ENCODE data around the gene NHEJ1. TPM values are rescaled to one million over a fixed set of nuclear protein-coding genes. Genes with fewer than 3 reads are reported as not detected.

The NHEJ1 gene
- total and polyA plus RNA-seq, 2 experiments from 2014 or later = 8.4 to 9.4 TPM

- H3K4me1 ChIP-seq (ENCODE audit: low read depth) = no peaks in the 10 kb centered on the region
- DNase-seq (ENCODE audit: low read depth in 1 of 2, low spot score in 1 of 2) = peak in 1 of 2 donors; percentile 35
- TF ChIP-seq, protein P1, sequence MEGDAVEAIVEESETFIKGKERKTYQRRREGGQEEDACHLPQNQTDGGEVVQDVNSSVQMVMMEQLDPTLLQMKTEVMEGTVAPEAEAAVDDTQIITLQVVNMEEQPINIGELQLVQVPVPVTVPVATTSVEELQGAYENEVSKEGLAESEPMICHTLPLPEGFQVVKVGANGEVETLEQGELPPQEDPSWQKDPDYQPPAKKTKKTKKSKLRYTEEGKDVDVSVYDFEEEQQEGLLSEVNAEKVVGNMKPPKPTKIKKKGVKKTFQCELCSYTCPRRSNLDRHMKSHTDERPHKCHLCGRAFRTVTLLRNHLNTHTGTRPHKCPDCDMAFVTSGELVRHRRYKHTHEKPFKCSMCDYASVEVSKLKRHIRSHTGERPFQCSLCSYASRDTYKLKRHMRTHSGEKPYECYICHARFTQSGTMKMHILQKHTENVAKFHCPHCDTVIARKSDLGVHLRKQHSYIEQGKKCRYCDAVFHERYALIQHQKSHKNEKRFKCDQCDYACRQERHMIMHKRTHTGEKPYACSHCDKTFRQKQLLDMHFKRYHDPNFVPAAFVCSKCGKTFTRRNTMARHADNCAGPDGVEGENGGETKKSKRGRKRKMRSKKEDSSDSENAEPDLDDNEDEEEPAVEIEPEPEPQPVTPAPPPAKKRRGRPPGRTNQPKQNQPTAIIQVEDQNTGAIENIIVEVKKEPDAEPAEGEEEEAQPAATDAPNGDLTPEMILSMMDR (IDR thresholded peaks at IDR 0.05; ENCODE audit: low read depth, low read length) = no peak
- no peaks in the 10 kb centered on the region for H3K36me3 ChIP-seq
- no peaks in the 10 kb centered on the region for H3K27me3 ChIP-seq
- H3K4me3 ChIP-seq = no peak overlapping the region
- H3K9me3 ChIP-seq (ENCODE audit: low read depth) = no peaks in the 10 kb centered on the region
- no peak overlapping the region for H3K27ac ChIP-seq
Observed at GRCh38 chr2:219107758-219108157, 52.9 kb downstream of the NHEJ1 start.

- H3K27me3 ChIP-seq = no peaks in the 10 kb centered on the region
- no peaks in the 10 kb centered on the region for H3K36me3 ChIP-seq
- DNase-seq (ENCODE audit: low read depth in 1 of 2, low spot score in 1 of 2) = no peak
- no peaks in the 10 kb centered on the region for H3K9me3 ChIP-seq (ENCODE audit: low read depth)
- H3K4me1 ChIP-seq (ENCODE audit: low read depth) = no peaks in the 10 kb centered on the region
- TF ChIP-seq, protein P1 (IDR thresholded peaks at IDR 0.05; ENCODE audit: low read depth, low read length) = no peak
- H3K27ac ChIP-seq = no peak overlapping the region
- H3K4me3 ChIP-seq = no peak overlapping the region
Observed at GRCh38 chr2:219106251-219106650, 54.4 kb downstream of the NHEJ1 start.

GRCh38 chr2:219104107-219105035 lies 56.2 kb downstream of the NHEJ1 start:
- H3K4me1 ChIP-seq (ENCODE audit: low read depth) = no peaks in the 10 kb centered on the region
- no peak overlapping the region for H3K27ac ChIP-seq
- TF ChIP-seq, protein P1 (IDR thresholded peaks at IDR 0.05; ENCODE audit: low read depth, low read length) = peak; percentile 91
- H3K4me3 ChIP-seq = no peak overlapping the region
- H3K36me3 ChIP-seq = no peaks in the 10 kb centered on the region
- peak; percentile 29 to 55 for DNase-seq (ENCODE audit: low read depth in 1 of 2, low spot score in 1 of 2)
- H3K9me3 ChIP-seq (ENCODE audit: low read depth) = no peaks in the 10 kb centered on the region
- no peaks in the 10 kb centered on the region for H3K27me3 ChIP-seq

- H3K4me1 ChIP-seq (ENCODE audit: low read depth) = no peaks in the 10 kb centered on the region
- H3K36me3 ChIP-seq = no peaks in the 10 kb centered on the region
- peak in 1 of 2 donors; percentile 32 for DNase-seq (ENCODE audit: low read depth in 1 of 2, low spot score in 1 of 2)
- H3K27ac ChIP-seq = no peak overlapping the region
- no peak overlapping the region for H3K4me3 ChIP-seq
- TF ChIP-seq, protein P1 (IDR thresholded peaks at IDR 0.05; ENCODE audit: low read depth, low read length) = no peak
- H3K27me3 ChIP-seq = no peaks in the 10 kb centered on the region
- H3K9me3 ChIP-seq (ENCODE audit: low read depth) = no peaks in the 10 kb centered on the region
Observed at GRCh38 chr2:219099329-219099728, 61.3 kb downstream of the NHEJ1 start.

DNA sequence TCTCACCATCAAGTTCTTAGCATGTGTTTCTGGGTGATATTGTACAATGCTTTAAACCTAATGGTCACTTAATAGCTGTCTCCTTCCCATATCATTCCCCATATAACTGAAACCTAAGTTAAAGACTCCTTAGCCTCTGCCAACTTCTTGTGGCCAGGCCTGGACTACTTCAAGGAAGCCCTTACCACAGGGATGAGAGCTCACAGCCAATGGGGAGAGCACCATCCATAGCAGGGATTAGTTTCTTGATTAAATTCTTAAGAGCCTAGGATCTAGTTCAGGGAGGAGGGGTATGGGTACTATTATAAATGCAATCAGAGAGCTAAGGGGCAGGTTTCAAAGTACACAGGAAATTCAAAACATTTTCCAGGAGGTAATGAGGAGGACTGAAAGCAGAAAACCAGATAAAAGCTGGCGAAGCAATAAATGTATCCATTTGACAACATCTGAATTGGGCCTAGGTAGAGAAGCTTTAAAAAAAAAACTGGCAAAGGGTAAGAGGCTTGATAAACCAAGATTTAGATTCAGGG lies 65.1 kb downstream of the NHEJ1 start:
- H3K36me3 ChIP-seq = no peaks in the 10 kb centered on the region
- TF ChIP-seq, protein P1 (IDR thresholded peaks at IDR 0.05; ENCODE audit: low read depth, low read length) = no peak
- H3K27ac ChIP-seq = no peak overlapping the region
- H3K4me3 ChIP-seq = no peak overlapping the region
- H3K27me3 ChIP-seq = no peaks in the 10 kb centered on the region
- H3K9me3 ChIP-seq (ENCODE audit: low read depth) = no peaks in the 10 kb centered on the region
- H3K4me1 ChIP-seq (ENCODE audit: low read depth) = no peaks in the 10 kb centered on the region
- peak in 1 of 2 donors; percentile 66 for DNase-seq (ENCODE audit: low read depth in 1 of 2, low spot score in 1 of 2)
